HUES6 (cell line): ENCODE measurements around the gene TMCC3.

Experiments
- H3K27ac ChIP-seq: 2 replicates; pipeline ENCODE4 v1.7.0; 2013; ENCODE audit warnings: low read depth, mild to moderate bottlenecking, low read length, inconsistent platforms
- H3K27me3 ChIP-seq: 2 replicates; pipeline ENCODE4 v1.6.1; 2013; ENCODE audit warnings: low read length; ENCODE audit not compliant: control insufficient read depth, insufficient read depth
- H3K36me3 ChIP-seq: 2 replicates; pipeline ENCODE4 v1.6.1; 2013; ENCODE audit warnings: low read length; ENCODE audit not compliant: control insufficient read depth, insufficient read depth
- H3K4me1 ChIP-seq: 2 replicates; pipeline ENCODE4 v1.6.1; 2013; ENCODE audit warnings: low read length; ENCODE audit not compliant: control insufficient read depth, insufficient read depth
- H3K4me3 ChIP-seq: 2 replicates; pipeline ENCODE4 v1.5.1; 2013; ENCODE audit warnings: low read depth, low read length
- H3K9ac ChIP-seq: one replicate; pipeline ENCODE4 v1.6.1; 2013; ENCODE audit warnings: mild to moderate bottlenecking, low read length
- H3K9me3 ChIP-seq: 2 replicates; pipeline ENCODE4 v1.6.1; 2013; ENCODE audit warnings: low read depth, low read length; ENCODE audit not compliant: control insufficient read depth, insufficient read depth

Gene TMCC3

DNA sequence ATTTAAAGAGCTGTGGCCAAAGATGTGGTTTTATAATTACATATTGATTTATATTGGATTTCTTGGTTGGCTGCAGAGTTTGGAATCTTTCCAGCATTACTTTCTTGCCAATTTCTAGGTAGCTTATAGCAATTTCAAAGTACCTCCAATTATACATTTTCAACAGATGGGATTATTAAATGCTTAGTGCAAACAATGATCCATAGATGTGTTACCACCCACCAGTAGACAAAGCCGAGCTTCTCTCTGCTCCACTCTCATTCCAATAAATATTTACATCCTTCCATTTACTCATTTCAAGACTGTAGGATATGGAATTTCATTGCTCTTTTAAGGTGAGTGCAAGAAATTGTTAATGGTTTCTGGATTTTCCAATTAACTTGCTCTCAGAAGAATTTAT lies 21.6 kb upstream of the TMCC3 start:
- H3K9me3 ChIP-seq, result no peaks in the 10 kb centered on the region
- no peak overlapping the region for H3K27ac ChIP-seq
- no peak overlapping the region for H3K9ac ChIP-seq
- no peak overlapping the region for H3K4me3 ChIP-seq
- no peaks in the 10 kb centered on the region for H3K27me3 ChIP-seq
- H3K4me1 ChIP-seq, result peaks cover 11% of the 10 kb centered on the region
- no peaks in the 10 kb centered on the region for H3K36me3 ChIP-seq

DNA sequence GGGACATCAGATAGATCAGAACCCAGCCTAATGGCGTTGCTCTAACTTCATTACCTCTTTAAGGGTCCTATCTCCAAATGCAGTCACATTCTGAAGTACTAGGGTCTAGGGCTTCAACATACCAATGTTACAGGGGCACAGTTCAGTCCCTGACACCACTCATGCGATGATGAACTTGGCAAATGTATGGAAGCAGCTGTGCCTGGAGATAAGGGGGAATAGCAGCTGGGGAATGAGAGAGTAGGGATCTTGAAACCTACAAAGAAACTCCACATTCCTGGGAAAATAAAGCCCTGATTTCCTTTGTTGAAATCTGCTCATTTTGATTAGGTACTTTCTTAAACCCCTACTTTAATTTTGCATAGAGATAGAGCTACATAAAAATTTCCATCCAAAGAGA lies 20.5 kb upstream of the TMCC3 start:
- Histone ChIP-seq H3K9me3 (no peaks in the 10 kb centered on the region), H3K27ac (no peak overlapping the region)

DNA sequence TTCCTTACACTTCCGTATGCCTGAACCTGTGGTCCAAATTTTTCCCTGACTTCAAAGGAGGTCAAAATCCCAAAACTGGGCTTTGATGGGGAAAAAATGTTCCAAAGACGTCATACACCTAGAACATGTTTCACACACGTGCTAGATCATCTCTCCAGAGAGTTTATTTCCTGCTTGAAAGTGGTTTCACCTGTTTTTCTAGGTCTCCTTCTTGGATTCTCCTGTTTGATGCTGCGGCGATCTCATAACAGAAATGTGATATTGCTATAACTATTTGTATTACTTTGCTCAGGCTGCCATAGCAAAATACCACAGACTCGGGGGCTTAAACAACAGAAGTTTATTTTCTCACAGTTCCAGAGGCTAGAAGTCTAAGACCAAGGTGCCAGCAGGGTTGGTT lies 19.7 kb upstream of the TMCC3 start:
- Histone ChIP-seq H3K36me3 (no peaks in the 10 kb centered on the region), H3K27ac (no peak overlapping the region), H3K4me3 (no peak overlapping the region), H3K9me3 (no peaks in the 10 kb centered on the region), H3K9ac (no peak overlapping the region), H3K4me1 (no peaks in the 10 kb centered on the region), H3K27me3 (no peaks in the 10 kb centered on the region)

More for the DNA sequence above, 20.5 kb upstream of the TMCC3 start:
- Histone ChIP-seq H3K4me1 (0 out of 2 replicates have a peak, but pooled peaks cover 3% of the 10 kb centered on the region), H3K4me3 (no peak overlapping the region), H3K36me3 (no peaks in the 10 kb centered on the region), H3K27me3 (no peaks in the 10 kb centered on the region), H3K9ac (no peak overlapping the region)

DNA sequence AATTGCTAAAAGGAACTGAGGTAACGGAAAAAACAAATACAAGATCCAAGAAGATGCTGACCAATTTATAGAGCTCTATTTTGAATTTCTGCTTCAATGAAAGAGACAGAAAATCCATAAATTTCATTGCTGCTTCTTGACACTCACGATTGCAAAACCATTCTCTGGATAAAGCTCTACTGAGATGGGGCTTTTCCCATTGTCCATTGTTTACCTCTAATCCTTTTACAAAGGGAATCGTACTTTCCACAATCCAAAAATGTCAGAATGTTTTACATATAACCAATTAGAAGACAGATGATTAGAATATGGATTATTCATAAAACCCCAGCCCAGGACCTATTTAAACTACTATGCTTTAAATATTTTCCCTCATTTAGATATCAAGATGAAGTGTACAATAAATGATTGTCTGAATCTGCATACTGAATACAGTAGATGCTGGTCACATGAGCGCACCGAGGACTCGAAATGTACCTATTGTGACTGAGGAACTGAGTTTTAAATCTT lies 16.7 kb upstream of the TMCC3 start:
- Histone ChIP-seq H3K4me3 (no peak overlapping the region), H3K9ac (no peak overlapping the region), H3K36me3 (no peaks in the 10 kb centered on the region), H3K9me3 (no peaks in the 10 kb centered on the region), H3K27ac (no peak overlapping the region), H3K4me1 (no peaks in the 10 kb centered on the region), H3K27me3 (no peaks in the 10 kb centered on the region)

DNA sequence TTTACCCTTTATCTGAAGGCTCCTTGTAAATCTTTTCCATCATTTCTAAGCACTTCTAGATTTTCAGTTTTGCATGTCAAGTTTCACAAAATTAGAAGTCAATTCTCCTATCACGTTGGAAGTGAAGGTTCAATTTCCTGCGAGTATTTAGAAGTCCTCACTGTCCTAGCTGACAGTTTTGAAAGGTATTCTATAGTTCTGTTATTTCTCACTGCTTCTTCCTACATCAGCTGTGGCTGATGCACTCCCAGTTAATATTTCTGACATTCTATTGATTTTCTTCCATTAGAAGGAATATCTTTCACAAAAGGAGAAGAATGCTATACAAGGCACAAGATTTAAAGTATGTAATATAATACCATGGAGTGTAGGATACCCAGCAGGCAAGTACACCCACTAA lies 15.8 kb upstream of the TMCC3 start:
- Histone ChIP-seq H3K27ac (no peak overlapping the region), H3K27me3 (no peaks in the 10 kb centered on the region), H3K9ac (no peak overlapping the region), H3K4me1 (no peaks in the 10 kb centered on the region), H3K36me3 (no peaks in the 10 kb centered on the region), H3K4me3 (no peak overlapping the region), H3K9me3 (no peaks in the 10 kb centered on the region)

DNA sequence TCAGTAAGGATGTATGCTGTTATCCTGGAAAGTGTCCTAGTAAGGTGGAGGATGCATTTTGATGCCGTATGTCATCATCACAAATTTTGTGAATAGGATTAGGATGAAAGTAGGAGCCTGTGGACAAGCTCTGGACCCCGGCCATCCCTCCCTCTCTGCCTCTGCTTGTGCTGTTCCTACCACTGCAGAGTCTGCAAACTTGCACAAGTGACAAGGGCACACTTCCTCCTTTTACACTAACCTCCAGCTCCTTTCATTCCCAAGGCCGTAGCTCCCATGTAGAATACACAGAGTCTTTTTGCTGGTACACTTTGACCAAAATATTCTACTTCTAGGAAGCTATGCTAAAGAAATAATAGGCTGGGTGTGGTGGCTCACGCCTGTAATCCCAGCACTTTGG lies 13.3 kb upstream of the TMCC3 start:
- H3K36me3 ChIP-seq, result no peaks in the 10 kb centered on the region
- no peaks in the 10 kb centered on the region for H3K27me3 ChIP-seq
- no peaks in the 10 kb centered on the region for H3K9me3 ChIP-seq
- H3K9ac ChIP-seq, result no peak overlapping the region
- no peak overlapping the region for H3K4me3 ChIP-seq
- H3K4me1 ChIP-seq, result no peaks in the 10 kb centered on the region
- H3K27ac ChIP-seq, result no peak overlapping the region

DNA sequence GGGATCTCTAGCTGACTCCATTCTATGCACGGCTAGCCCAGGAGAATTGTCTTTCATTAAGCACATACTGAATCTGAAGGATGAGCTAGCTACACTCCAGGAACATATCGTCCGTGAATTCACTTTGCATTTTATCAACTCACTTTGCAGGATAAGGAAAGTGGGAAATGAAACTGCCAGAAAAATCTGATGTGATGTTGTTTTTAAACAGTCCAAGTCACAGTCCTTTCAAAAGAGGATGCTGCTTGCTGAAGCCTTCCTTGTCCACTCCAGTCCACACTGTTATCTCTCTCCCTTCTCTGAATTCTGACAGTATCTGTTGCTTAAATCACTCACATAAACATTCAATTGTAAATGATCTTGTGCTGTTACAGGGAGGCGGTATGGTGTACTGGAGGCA lies 12.7 kb upstream of the TMCC3 start:
- no peak overlapping the region for H3K27ac ChIP-seq
- no peaks in the 10 kb centered on the region for H3K9me3 ChIP-seq
- no peaks in the 10 kb centered on the region for H3K27me3 ChIP-seq
- H3K9ac ChIP-seq, result no peak overlapping the region
- no peak overlapping the region for H3K4me3 ChIP-seq
- no peaks in the 10 kb centered on the region for H3K36me3 ChIP-seq
- H3K4me1 ChIP-seq, result no peaks in the 10 kb centered on the region

DNA sequence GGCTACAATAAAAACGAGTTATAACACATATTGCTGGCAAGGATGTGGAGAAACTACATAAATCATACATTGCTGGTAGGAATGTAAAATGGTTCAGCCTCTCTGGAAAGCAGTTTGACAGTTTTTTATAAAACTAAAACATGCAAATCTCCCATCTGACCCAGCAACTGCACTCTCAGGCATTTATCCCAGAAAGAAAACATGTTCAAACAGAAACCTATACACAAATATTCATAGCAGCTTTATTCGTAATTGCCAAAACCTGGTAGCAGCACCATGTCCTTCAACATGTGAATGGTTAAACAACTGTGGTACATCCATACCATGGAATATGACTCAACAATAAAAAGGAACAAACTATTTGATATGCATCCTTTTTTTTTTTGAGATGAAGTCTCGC lies 10.1 kb upstream of the TMCC3 start:
- no peaks in the 10 kb centered on the region for H3K9me3 ChIP-seq
- H3K4me1 ChIP-seq, result no peaks in the 10 kb centered on the region
- H3K27ac ChIP-seq, result no peak overlapping the region
- H3K36me3 ChIP-seq, result no peaks in the 10 kb centered on the region
- H3K4me3 ChIP-seq, result no peak overlapping the region
- H3K9ac ChIP-seq, result no peak overlapping the region
- H3K27me3 ChIP-seq, result no peaks in the 10 kb centered on the region

DNA sequence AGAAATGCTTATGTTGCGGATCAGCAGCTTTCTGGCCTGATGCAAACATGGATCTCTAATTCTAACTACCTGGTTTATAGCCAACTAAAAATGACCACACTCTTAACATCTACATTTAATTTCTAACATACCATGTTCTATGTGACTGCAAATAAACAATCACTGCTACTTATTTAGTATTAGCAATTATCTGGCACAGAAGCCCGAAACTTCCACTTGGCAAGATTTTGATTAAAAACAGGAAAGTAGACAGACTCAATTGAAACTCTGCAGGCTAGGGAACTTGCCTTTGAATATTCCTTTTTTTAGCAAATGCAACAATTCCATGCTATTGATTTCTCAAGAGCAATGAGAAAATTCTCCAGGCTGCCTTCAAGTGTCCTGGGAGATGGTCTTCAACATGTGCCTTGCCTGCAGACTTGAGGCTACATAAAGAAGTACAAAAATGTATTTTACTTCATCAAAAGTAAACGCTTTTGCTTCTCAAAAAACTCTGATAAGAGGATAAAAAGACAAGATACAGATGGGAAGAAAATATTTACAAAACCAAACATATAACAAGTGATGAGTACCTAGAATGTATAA lies 9.1 kb upstream of the TMCC3 start:
- Histone ChIP-seq H3K27ac (no peak overlapping the region), H3K9ac (no peak overlapping the region), H3K4me1 (no peaks in the 10 kb centered on the region), H3K9me3 (no peaks in the 10 kb centered on the region), H3K27me3 (no peaks in the 10 kb centered on the region), H3K36me3 (no peaks in the 10 kb centered on the region), H3K4me3 (no peak overlapping the region)

DNA sequence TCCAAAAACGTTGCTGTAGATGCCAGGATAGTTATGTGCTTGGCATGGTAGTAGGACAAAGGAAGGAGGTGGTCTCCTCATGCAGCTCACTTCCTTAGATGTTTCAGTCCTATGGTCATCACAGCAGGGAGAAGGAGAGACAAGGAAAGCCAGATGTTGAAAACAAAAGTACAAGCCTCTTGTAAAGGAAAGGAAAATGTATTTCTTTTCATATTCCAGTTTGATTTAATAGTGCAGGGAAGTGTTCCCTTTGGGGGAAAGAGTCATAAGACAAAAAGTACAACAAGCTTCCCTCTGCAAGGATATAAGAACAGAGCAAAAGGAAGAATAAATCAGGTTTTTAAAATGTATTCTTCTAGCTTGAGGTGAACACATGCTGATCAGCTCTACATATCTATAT lies 8.6 kb upstream of the TMCC3 start:
- H3K4me3 ChIP-seq, result no peak overlapping the region
- H3K9me3 ChIP-seq, result no peaks in the 10 kb centered on the region
- H3K36me3 ChIP-seq, result no peaks in the 10 kb centered on the region
- H3K27me3 ChIP-seq, result no peaks in the 10 kb centered on the region
- H3K9ac ChIP-seq, result no peak overlapping the region
- H3K27ac ChIP-seq, result no peak overlapping the region
- H3K4me1 ChIP-seq, result no peaks in the 10 kb centered on the region

DNA sequence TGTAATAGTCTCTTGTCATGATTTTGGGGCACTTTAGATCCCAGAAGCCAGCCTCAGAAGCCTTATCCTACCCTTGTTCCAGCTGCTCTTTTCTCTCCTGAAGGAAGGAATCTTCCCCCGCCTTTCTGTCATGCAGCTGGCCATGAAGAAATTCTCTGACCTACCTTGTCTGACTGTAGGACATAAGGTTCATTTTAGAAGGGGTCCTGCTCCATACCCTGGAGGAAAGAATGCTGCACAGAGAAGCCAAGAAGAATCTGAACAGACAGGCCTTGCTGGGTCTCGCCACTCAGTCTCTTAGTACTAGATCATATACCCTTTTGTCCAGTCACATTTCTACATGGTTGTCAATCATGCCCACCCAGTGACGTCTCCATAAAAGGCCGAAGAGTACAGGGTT lies 6.2 kb upstream of the TMCC3 start:
- no peaks in the 10 kb centered on the region for H3K4me1 ChIP-seq

More for the DNA sequence above, 6.2 kb upstream of the TMCC3 start:
- Histone ChIP-seq H3K27ac (no peak overlapping the region), H3K4me3 (no peak overlapping the region), H3K9ac (no peak overlapping the region), H3K27me3 (no peaks in the 10 kb centered on the region; the same call in 1 of the 2 replicates), H3K36me3 (no peaks in the 10 kb centered on the region), H3K9me3 (no peaks in the 10 kb centered on the region)
